ENCODE data around the gene FNDC8.

Gene FNDC8

DNA sequence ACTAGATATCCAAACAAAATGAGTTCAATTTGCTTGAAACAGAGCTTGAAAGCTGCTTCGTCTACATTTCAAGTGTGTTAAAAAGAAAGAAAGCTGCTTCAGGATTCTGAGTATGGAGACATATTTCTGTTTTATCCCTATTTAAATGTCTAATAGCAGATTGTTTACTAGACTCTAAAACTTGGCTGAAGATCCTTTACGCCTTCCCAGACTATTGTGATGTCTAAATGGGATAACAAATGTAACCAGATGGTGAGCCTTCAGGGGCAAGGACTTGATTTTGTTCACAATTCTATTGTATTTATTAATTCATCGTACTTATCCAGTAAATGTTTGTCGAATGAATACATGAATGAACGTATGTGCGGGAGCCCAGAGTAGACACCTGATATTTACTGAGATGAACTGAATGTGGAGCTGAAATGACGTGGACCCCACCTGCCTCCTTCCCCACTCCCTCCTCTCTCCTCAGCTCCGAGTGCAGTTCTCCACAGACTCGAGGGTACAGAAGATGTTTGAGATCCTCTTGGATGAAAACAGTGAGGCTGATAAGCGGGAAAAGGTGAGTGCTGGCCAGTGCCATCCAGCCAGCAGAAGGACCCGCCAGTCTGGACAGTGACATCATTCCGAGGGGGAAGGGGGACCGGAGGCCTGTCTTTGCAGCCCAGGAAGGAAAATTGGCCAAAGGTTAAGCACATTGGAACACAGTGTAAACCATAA, 31.2 kb downstream of the FNDC8 start:
- DNase-seq (ENCODE audit: low read depth), result no peak
- TF ChIP-seq, protein P1, sequence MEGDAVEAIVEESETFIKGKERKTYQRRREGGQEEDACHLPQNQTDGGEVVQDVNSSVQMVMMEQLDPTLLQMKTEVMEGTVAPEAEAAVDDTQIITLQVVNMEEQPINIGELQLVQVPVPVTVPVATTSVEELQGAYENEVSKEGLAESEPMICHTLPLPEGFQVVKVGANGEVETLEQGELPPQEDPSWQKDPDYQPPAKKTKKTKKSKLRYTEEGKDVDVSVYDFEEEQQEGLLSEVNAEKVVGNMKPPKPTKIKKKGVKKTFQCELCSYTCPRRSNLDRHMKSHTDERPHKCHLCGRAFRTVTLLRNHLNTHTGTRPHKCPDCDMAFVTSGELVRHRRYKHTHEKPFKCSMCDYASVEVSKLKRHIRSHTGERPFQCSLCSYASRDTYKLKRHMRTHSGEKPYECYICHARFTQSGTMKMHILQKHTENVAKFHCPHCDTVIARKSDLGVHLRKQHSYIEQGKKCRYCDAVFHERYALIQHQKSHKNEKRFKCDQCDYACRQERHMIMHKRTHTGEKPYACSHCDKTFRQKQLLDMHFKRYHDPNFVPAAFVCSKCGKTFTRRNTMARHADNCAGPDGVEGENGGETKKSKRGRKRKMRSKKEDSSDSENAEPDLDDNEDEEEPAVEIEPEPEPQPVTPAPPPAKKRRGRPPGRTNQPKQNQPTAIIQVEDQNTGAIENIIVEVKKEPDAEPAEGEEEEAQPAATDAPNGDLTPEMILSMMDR (IDR thresholded peaks at IDR 0.05; ENCODE audit: insufficient read depth, low read depth, low read length, missing control alignments), result no peak
- no peak overlapping the region for H3K4me3 ChIP-seq (ENCODE audit: low read length)

DNA sequence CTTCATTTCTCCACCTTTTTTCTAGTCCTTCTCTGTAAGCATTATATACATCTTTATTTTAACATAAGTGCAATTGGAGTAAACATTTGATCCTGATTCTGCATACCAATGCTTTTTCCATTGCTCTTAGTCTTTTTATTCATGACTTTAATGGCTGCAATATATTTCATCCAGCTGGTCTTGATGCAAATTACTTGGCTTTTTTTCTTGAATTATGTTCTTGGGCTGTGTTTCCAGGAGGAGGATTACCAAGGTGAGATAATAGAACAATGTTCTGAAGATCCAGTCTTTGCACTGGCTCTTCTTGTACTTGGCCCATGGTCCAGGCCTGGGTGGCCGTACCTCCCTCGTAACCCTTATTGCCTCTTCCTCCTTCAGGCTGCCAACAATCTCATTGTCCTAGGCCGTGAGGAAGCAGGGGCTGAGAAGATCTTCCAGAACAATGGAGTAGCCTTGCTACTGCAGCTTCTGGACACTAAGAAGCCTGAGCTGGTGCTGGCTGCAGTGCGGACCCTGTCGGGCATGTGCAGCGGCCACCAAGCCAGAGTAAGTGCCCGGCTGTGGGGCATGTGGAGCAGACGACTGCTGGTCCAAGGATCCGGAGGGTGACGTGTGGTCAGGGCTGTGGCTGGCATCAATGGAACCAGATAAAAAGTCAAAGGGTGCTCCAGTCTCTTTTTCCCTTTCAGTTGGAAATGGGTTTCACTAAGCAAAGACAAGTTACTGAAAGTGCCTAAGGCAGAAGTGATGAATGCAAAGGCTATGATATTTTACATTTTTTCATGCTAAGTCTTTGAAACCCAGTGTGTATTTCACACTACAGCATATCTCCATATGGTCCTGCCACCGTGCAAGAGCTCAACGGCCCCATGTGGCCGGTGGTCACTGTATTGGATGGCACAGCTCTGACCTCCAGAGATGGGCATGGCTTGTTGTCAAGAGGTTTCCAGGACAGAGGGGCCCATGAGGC, 33.1 kb downstream of the FNDC8 start:
- DNase-seq (ENCODE audit: low read depth), result no peak
- TF ChIP-seq, protein P1 (IDR thresholded peaks at IDR 0.05; ENCODE audit: insufficient read depth, low read depth, low read length, missing control alignments), result no peak
- H3K4me3 ChIP-seq (ENCODE audit: low read length), result no peak overlapping the region

DNA sequence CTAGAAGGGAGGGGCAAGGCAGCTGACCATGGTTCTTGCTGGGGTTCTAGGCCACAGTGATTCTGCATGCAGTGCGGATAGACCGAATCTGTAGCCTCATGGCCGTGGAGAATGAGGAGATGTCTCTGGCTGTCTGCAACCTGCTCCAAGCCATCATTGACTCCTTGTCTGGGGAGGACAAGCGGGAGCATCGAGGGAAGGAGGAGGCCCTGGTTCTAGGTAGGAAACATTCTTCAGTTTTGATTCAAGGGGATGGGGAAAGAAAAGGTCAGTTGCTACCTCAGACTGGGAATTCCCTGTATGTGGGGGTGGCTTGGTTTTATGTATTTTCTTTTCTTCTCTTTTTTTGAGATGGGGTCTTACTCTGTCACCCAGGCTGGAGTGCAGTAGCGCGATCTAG, 33.8 kb downstream of the FNDC8 start:
- DNase-seq (ENCODE audit: low read depth), result no peak
- TF ChIP-seq, protein P1 (IDR thresholded peaks at IDR 0.05; ENCODE audit: insufficient read depth, low read depth, low read length, missing control alignments), result no peak
- no peak overlapping the region for H3K4me3 ChIP-seq (ENCODE audit: low read length)

DNA sequence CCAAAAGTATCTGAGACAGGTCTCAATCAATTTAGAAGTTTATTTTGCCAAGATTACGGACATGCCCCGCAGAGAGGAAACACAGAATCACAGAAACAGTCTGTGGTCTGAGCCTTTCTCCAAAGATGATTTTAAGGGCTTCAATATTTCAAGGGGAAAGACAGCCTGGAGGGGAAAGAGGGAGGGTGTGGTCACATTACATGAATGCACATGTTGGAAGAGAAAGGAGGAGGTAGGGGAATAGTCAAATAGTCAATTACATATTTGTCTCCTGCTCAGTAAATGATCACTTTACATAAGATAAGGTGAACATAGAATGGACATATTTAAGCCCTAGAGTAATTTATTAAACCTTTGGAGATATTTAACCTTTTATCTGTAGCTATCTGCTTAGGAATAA, 38.5 kb downstream of the FNDC8 start:
- peak; percentile 51 for DNase-seq (ENCODE audit: low read depth)
- no peak overlapping the region for H3K4me3 ChIP-seq (ENCODE audit: low read length)
- TF ChIP-seq, protein P1 (IDR thresholded peaks at IDR 0.05; ENCODE audit: insufficient read depth, low read depth, low read length, missing control alignments), result no peak

DNA sequence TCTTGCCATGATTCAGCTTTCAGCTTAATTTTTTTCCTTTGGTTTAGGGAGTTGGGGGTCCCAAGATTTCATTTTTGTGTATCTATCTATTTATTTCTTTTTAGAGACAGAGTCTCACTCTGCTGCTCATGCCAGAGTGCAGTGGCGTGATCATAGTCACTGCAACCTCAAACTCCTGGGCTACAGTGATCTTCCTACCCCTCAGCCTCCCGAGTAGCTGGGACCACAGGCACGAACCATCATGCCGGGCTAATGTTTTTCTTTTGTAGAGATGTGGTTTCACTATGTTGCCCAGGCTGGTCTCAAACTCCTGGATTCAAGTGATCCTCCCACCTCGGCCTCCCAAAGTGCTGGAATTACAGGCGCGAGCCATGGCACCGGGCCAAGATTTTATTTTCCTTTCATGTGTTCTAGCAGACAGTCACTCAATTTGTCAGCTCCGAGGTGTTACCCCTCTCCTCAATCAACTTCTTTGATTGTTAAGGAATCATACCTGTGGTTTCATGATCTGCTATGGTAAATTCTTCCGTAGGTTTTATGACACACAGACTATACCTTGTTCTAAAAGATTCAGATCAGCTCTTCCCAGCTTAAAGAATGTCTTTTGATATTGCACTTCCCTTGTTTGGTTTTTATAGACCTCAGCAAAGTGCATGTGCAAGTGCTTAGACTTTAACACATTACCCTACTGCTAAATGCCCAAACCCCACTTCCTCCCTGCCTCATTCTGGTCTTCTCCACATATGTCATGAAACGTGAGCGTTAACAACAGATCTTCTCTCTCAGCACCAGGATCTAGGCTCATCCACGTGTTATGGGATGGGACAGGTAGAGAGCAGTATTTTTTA, 39.2 kb downstream of the FNDC8 start:
- H3K4me3 ChIP-seq (ENCODE audit: low read length), result no peak overlapping the region
- no peak for DNase-seq (ENCODE audit: low read depth)

DNA sequence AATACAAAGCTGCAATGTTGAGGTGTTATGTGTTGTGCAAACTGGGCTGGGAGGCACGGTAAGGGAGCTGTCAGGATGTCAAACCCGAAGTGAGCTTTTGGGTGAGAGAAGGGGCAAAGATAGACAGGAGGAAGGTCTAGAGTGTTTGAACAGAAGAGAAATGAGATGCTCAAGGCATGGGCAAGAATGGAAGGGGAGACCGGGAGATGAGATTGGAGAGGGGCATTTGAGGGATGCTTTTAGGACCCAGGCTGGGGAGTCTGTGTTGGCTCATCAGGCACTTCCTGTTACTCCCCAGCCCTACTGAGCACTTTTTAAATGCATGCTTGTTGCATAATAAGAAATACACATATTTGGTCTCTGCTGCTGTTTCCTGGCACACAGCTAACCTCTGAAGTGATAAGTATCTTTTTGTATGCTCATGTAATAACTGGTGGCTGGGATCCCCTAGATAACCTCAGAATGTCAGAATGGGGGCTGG, 39.9 kb downstream of the FNDC8 start:
- H3K4me3 ChIP-seq (ENCODE audit: low read length), result no peak overlapping the region
- DNase-seq (ENCODE audit: low read depth), result peak; percentile 24

More for the DNA sequence above, 39.2 kb downstream of the FNDC8 start:
- TF ChIP-seq, protein P1 (IDR thresholded peaks at IDR 0.05; ENCODE audit: insufficient read depth, low read depth, low read length, missing control alignments), result no peak

More for the DNA sequence above, 39.9 kb downstream of the FNDC8 start:
- TF ChIP-seq, protein P1 (IDR thresholded peaks at IDR 0.05; ENCODE audit: insufficient read depth, low read depth, low read length, missing control alignments), result no peak

Measured in epithelial cell of esophagus (primary cell).